Activated T-cell treated with anti-CD3 and anti-CD28 coated beads, Interleukin-2, amount 50 U/mL, for 24 hours (primary cell): ENCODE data around the gene IREB2.
"Not testable (repeated sequence)": the region's sequence is repeated elsewhere in the genome, so short reads cannot be mapped to it uniquely, and the experiment has no call there.

Experiments used
- DNase-seq: peaks from one replicate; pipeline ENCODE4 v3.0.0-alpha.2; 2020
- H3K27ac Mint-ChIP-seq: 2 replicates; pipeline ENCODE4 v1.8.0; 2020; ENCODE audit warnings: mild to moderate bottlenecking, mixed read lengths
- H3K27me3 Mint-ChIP-seq: 2 replicates; pipeline ENCODE4 v1.8.0; 2020; ENCODE audit warnings: mixed read lengths
- H3K36me3 Mint-ChIP-seq: 2 replicates; pipeline ENCODE4 v1.8.0; 2020; ENCODE audit warnings: low read depth, mixed read lengths
- H3K4me1 Mint-ChIP-seq: 2 replicates; pipeline ENCODE4 v1.8.0; 2020; ENCODE audit warnings: low read depth, mixed read lengths
- H3K4me3 Mint-ChIP-seq: 2 replicates; pipeline ENCODE4 v1.8.0; 2020; ENCODE audit warnings: mild to moderate bottlenecking, moderate library complexity, mixed read lengths
- H3K9me3 Mint-ChIP-seq: 2 replicates; pipeline ENCODE4 v1.8.0; 2020; ENCODE audit warnings: mixed read lengths

The IREB2 gene

DNA sequence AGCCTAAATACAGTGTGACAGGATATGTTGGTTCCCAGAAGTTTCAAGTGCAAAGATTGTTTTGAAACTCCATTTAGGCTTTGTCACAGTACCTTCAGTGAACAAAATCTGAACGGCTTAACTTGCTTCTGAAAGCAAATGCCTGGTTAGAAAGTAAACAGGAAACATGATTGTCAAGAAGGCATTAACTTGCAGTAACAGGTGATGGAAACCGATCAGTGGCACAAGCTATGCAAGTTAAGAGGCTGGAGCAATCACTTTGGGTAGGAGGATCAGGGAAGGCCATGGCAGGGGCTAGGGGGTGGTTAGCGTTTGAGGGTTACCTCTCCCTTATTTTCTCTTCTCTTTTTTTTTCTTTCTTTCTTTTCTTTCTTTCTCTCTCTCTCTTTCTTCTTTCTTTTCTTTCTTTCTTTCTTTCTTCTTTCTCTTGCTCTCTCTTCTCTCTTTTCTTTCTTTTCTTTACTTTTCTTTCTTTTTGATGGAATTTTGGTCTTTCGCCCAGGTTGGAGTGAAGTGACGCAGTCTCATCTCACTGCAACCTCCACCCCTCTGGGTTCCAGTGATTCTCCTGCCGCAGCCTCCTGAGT lies 71.8 kb downstream of the IREB2 start:
- no peaks in the 10 kb centered on the region for H3K9me3 Mint-ChIP-seq
- H3K4me3 Mint-ChIP-seq, result no peak overlapping the region
- H3K27ac Mint-ChIP-seq, result peak overlapping the region; percentile 40
- H3K27me3 Mint-ChIP-seq, result peaks cover 5% of the 10 kb centered on the region
- DNase-seq, result no peak
- H3K4me1 Mint-ChIP-seq, result peaks cover 28% of the 10 kb centered on the region
- no peaks in the 10 kb centered on the region for H3K36me3 Mint-ChIP-seq

DNA sequence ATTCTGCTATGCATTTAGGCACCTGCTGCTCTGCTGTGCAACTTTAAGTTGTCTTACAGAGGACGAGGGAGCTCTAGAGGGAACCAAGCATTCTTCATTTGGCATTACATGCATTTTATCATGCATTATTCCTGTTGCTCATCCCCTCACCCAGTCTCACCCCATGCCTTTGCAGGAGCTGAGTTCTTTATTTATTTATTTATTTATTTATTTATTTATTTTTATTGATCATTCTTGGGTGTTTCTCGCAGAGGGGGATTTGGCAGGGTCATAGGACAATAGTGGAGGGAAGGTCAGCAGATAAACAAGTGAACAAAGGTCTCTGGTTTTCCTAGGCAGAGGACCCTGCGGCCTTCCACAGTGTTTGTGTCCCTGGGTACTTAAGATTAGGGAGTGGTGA lies 82.0 kb downstream of the IREB2 start:
- not testable (repeated sequence) for H3K4me1 Mint-ChIP-seq, H3K27ac Mint-ChIP-seq, H3K4me3 Mint-ChIP-seq, DNase-seq, H3K36me3 Mint-ChIP-seq, H3K9me3 Mint-ChIP-seq, H3K27me3 Mint-ChIP-seq

- Mint-ChIP-seq H3K27me3 (no peaks in the 10 kb centered on the region), H3K36me3 (no peaks in the 10 kb centered on the region), H3K27ac (no peak overlapping the region)
Measured at GRCh38 chr15:78524230-78524629, 86.2 kb downstream of the IREB2 start.

GRCh38 chr15:78527325-78527724 lies 89.3 kb downstream of the IREB2 start:
- Mint-ChIP-seq H3K9me3 (no peaks in the 10 kb centered on the region), H3K36me3 (no peaks in the 10 kb centered on the region), H3K4me3 (no peak overlapping the region), H3K27ac (no peak overlapping the region), H3K27me3 (no peaks in the 10 kb centered on the region), H3K4me1 (no peaks in the 10 kb centered on the region)
- DNase-seq, result no peak

More at GRCh38 chr15:78524230-78524629, 86.2 kb downstream of the IREB2 start:
- Mint-ChIP-seq H3K4me3 (no peak overlapping the region), H3K4me1 (no peaks in the 10 kb centered on the region), H3K9me3 (no peaks in the 10 kb centered on the region)
- DNase-seq, result no peak

DNA sequence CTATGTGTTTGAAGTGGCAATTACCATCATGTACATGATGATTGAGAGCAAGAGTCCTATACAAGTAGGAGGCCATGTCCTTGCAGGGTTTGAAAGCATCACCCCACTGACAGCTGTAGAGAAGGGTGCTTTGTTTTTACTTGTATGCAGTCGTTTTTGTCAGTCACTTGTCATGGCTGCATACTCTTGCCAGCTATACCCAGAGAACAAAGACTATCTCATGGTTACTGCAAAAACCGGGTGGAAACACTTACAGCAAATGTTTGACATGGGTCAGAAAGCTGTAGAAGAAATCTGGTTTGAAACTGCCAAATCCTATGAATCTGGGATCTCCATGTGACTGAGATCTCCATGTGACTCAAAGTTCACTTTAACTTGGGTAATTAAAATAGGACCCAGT lies 95.3 kb downstream of the IREB2 start:
- H3K27me3 Mint-ChIP-seq, result no peaks in the 10 kb centered on the region
- no peaks in the 10 kb centered on the region for H3K9me3 Mint-ChIP-seq
- H3K27ac Mint-ChIP-seq, result no peak overlapping the region

DNA sequence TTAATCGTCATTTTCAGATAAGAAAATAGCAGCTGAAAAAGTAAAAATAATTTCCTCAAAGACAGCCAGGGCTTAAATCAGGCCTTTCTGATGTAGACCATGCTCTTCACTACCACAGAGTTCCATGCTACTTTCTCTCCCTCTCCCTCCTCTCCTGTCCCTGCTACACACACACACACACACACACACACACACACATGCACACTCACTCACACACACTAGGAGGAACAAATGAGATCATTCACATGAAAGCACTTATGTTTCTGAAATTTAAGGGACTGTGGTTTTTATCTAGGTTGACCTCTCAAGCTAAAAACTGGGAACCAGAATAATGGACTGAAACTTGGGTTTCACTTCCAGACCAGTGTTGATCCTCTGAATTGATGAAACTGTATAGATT lies 98.1 kb downstream of the IREB2 start:
- Mint-ChIP-seq H3K4me1 (peaks cover 8% of the 10 kb centered on the region), H3K4me3 (no peak overlapping the region), H3K36me3 (peaks cover 12% of the 10 kb centered on the region), H3K27ac (no peak overlapping the region), H3K9me3 (no peaks in the 10 kb centered on the region), H3K27me3 (no peaks in the 10 kb centered on the region)
- DNase-seq, result no peak

More for the DNA sequence above, 95.3 kb downstream of the IREB2 start:
- no peaks in the 10 kb centered on the region for H3K36me3 Mint-ChIP-seq
- no peaks in the 10 kb centered on the region for H3K4me1 Mint-ChIP-seq
- H3K4me3 Mint-ChIP-seq, result no peak overlapping the region
- no peak for DNase-seq

- H3K4me1 Mint-ChIP-seq, result peaks cover 18% of the 10 kb centered on the region
- no peaks in the 10 kb centered on the region for H3K9me3 Mint-ChIP-seq
- no peaks in the 10 kb centered on the region for H3K27me3 Mint-ChIP-seq
- peaks cover 25% of the 10 kb centered on the region for H3K36me3 Mint-ChIP-seq
- H3K4me3 Mint-ChIP-seq, result no peak overlapping the region
- no peak overlapping the region for H3K27ac Mint-ChIP-seq
- no peak for DNase-seq
Measured at GRCh38 chr15:78537266-78537905, 99.4 kb downstream of the IREB2 start.

- no peak overlapping the region for H3K27ac Mint-ChIP-seq
- no peak for DNase-seq
- no peak overlapping the region for H3K4me3 Mint-ChIP-seq
- H3K9me3 Mint-ChIP-seq, result no peaks in the 10 kb centered on the region
- peaks cover 34% of the 10 kb centered on the region for H3K36me3 Mint-ChIP-seq
- peaks cover 28% of the 10 kb centered on the region for H3K4me1 Mint-ChIP-seq
- no peaks in the 10 kb centered on the region for H3K27me3 Mint-ChIP-seq
Measured at GRCh38 chr15:78538358-78538757, 100.3 kb downstream of the IREB2 start.

DNA sequence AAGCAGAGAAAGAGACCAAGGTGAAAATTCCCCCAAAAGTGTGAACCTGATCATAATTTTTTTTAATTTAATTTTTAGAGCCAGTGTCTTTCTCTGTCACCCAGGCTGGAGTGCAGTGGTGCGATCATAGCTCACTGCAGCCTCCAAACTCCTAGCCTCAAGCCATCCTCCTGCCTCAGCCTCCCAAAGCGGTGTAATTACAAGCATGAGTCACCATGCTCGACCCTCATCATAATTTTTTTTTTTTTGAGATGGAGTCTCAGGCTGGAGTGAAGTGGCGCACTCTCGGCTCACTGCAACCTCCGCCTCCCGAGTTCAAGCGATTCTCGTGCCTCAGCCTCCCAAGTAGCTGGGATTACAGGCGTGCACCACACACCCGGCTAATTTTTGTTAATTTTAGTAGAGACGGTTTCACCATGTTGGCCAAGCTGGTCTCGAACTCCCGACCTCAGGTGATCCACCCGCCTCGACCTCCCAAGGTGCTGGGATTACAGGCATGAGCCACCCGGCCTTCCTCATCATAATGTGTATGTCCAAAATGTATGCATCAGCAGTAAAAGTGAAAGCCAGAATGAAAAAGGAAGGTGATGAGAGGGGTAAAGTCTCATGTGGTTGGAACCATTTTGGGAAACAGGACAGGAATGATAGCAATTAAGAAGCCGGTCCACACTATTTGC lies 101.6 kb downstream of the IREB2 start:
- Mint-ChIP-seq H3K27ac (peak overlapping the region; percentile 100), H3K4me3 (peak overlapping the region; percentile 92), H3K36me3 (peaks cover 47% of the 10 kb centered on the region), H3K4me1 (peaks cover 33% of the 10 kb centered on the region)
- not testable (repeated sequence) for H3K9me3 Mint-ChIP-seq, H3K27me3 Mint-ChIP-seq
- peak; percentile 50 for DNase-seq

GRCh38 chr15:78540141-78540870 lies 102.3 kb downstream of the IREB2 start, which contains the start of gene PSMA4:
PSMA4 (plus strand) TSS chr15:78540444; CDS start chr15:78541928, 1,484 bp downstream.
- Mint-ChIP-seq H3K36me3 (peaks cover 54% of the 10 kb centered on the region), H3K27me3 (no peaks in the 10 kb centered on the region), H3K4me3 (peak within 1 kb of the TSS; percentile 92), H3K9me3 (no peaks in the 10 kb centered on the region), H3K27ac (peak within 1 kb of the TSS; percentile 100), H3K4me1 (peaks cover 37% of the 10 kb centered on the region)
- peak; percentile 97 for DNase-seq

DNA sequence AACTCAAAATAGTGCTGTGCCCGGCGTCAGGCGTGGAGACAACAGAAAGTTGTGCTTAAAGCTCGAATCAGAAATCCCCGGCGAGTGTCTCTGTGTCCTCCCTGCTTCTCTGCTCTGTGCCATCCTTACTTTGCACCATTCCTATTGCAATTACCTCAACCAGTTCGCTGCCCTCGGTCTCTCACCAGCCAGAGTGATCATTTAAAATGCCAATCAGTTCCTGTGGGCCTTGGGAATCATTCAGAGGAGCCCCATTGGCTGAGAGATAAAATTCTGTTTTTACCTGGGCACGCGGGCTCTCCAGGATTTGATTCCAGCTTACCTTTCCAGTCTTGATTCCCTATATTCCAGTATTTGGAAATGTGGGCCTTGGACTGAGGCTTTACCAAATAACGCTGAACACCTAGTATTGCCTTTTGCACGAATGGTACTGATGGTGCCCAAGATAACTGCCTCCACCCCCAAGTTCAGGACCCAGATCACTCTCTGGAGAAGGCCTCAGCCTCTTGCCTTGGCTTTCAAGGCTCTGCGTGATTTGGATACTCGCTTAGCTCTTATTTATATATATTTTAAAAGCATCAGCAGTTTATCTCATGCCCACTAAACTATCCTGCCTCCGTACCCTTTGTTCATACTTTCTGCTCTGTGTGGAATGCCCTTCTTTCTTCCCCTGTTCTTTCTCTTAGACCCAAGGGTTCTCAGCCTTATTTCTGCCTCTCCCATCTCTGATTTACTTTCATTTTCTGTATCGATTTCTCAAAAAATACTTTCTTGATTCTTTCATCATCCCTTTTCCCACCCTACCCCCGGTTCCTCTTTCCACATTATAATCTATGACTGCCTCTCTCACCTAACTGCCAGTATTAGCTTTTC lies 103.1 kb downstream of the IREB2 start:
- Mint-ChIP-seq H3K27me3 (no peaks in the 10 kb centered on the region), H3K9me3 (no peaks in the 10 kb centered on the region), H3K27ac (peak overlapping the region; percentile 100), H3K36me3 (peaks cover 62% of the 10 kb centered on the region), H3K4me3 (peak overlapping the region; percentile 92), H3K4me1 (peaks cover 40% of the 10 kb centered on the region)
- DNase-seq, result no peak

GRCh38 chr15:78541744-78542034 lies 103.7 kb downstream of the IREB2 start:
- H3K27me3 Mint-ChIP-seq, result no peaks in the 10 kb centered on the region
- H3K9me3 Mint-ChIP-seq, result no peaks in the 10 kb centered on the region
- no peak for DNase-seq
- H3K27ac Mint-ChIP-seq, result peak overlapping the region; percentile 100
- peaks cover 68% of the 10 kb centered on the region for H3K36me3 Mint-ChIP-seq
- peaks cover 40% of the 10 kb centered on the region for H3K4me1 Mint-ChIP-seq
- H3K4me3 Mint-ChIP-seq, result peak overlapping the region; percentile 92

GRCh38 chr15:78542647-78543046 lies 104.6 kb downstream of the IREB2 start:
- no peak for DNase-seq
- Mint-ChIP-seq H3K9me3 (no peaks in the 10 kb centered on the region), H3K27me3 (no peaks in the 10 kb centered on the region), H3K4me3 (peak overlapping the region; percentile 92), H3K36me3 (peaks cover 77% of the 10 kb centered on the region), H3K4me1 (peaks cover 40% of the 10 kb centered on the region), H3K27ac (peak overlapping the region; percentile 100)

- Mint-ChIP-seq H3K4me3 (no peak overlapping the region), H3K36me3 (peaks cover 63% of the 10 kb centered on the region), H3K27me3 (no peaks in the 10 kb centered on the region), H3K9me3 (no peaks in the 10 kb centered on the region), H3K4me1 (peaks cover 4% of the 10 kb centered on the region), H3K27ac (peak overlapping the region; percentile 58)
- DNase-seq, result no peak
Measured at GRCh38 chr15:78550194-78550593, 112.2 kb downstream of the IREB2 start.
